Heart left ventricle (tissue), 16 donors: ENCODE results near the gene CELSR1. TPM values are rescaled to one million over a fixed set of nuclear protein-coding genes. Genes with fewer than 3 reads are reported as not detected.
A peak's percentile ranks its signal among the peaks of the same experiment; 100 is the strongest.

Experiments used
- ATAC-seq, 4 donors: fragments of 200-7000 bp; cut with Tn5 transposase; one replicate each; pipeline ENCODE4 v1.9.1; 2020 to 2022; ENCODE audit warnings: moderate library complexity in 4 of 4, mild to moderate bottlenecking in 3 of 4, moderate number of reproducible peaks in 1 of 4
- DNase-seq, 5 donors: peaks; one replicate each; pipeline ENCODE4 v3.0.0-alpha.2; 2020
- H3K27ac ChIP-seq, 12 donors: fragments of 200-600 bp; sonication (generic) in 4 of 12; one replicate each; pipeline versions ENCODE4 v1.5.0 to v1.8.0; 2016 to 2022; ENCODE audit warnings: mild to moderate bottlenecking in 2 of 12
- H3K27me3 ChIP-seq, 9 donors: fragments of 200-600 bp; sonication (generic) in 2 of 9; one replicate each; pipeline versions ENCODE4 v1.5.1 to v1.8.0; 2016 to 2022; ENCODE audit warnings: mild to moderate bottlenecking in 3 of 9
- H3K36me3 ChIP-seq, 9 donors: fragments of 200-600 bp; sonication (generic) in 2 of 9; one replicate each; pipeline versions ENCODE4 v1.5.0 to v1.8.0; 2018 to 2022; ENCODE audit warnings: mild to moderate bottlenecking in 2 of 9
- H3K4me1 ChIP-seq, 12 donors: fragments of 200-600 bp; sonication (generic) in 4 of 12; one replicate each; pipeline versions ENCODE4 v1.5.0 to v1.8.0; 2016 to 2022; ENCODE audit warnings: mild to moderate bottlenecking in 3 of 12
- H3K4me3 ChIP-seq, 12 donors: fragments of 200-600 bp; sonication (generic) in 4 of 12; one replicate each; pipeline versions ENCODE4 v1.5.0 to v1.8.0; 2017 to 2022; ENCODE audit warnings: mild to moderate bottlenecking in 9 of 12, moderate library complexity in 4 of 12
- H3K9me3 ChIP-seq, 12 donors: fragments of 200-600 bp; sonication (generic) in 4 of 12; one replicate each; pipeline versions ENCODE4 v1.5.0 to v1.8.0; 2016 to 2022; ENCODE audit warnings: mild to moderate bottlenecking in 1 of 12
- CTCF ChIP-seq, 12 donors: fragments of 200-600 bp; sonication (generic) in 4 of 12; IDR thresholded peaks; one replicate each; pipeline versions ENCODE4 v1.5.0 to v1.8.0; 2018 to 2022; ENCODE audit warnings: antibody characterized with exemption in 12 of 12, mild to moderate bottlenecking in 5 of 12
- POLR2A ChIP-seq, 2 donors: fragments of 450-650 bp; IDR thresholded peaks; one replicate each; pipeline ENCODE4 v1.6.1; 2017; ENCODE audit warnings: antibody characterized with exemption in 2 of 2, mild to moderate bottlenecking in 2 of 2, moderate library complexity in 2 of 2
- WGBS, 4 donors: extraction: QIAGEN DNeasy Blood & Tissue Kit in 2 of 4; methylation state at CpG; one replicate each; pipeline versions ENCODE4 v1.1.5 to v1.1.7; 2013 to 2018; 5-methylcytosine and 5-hydroxymethylcytosine counted together
- intact Hi-C, 10 donors: fragments of 100-400 bp; cut with DNase I; formaldehyde crosslinking; loops; one replicate each; pipeline versions ENCODE4 v1.11.1 to v1.14.2; 2022
- polyA plus RNA-seq, 2 donors: library from polyadenylated mRNA; stranded (reverse); fragments of 200-250 nt; gene quantifications; one replicate each; pipeline ENCODE4 v1.2.3, GENCODE V29; 2013
- total RNA-seq, 9 donors: library from RNA; depleted of rRNA in 2 of 9; stranded (reverse); fragments of >200 nt in 2 of 9; fragmentation: NEBNext Ultra II Directional in 3 of 9; extraction: Animal tissue kit (Norgen Biotek cat#: 25700) in 3 of 9; gene quantifications; one replicate each; pipeline versions ENCODE4 v1.1.0 to v1.2.4, GENCODE V29; 2016 to 2023
- donor health status: ischemic (EF 13 %, LVEDD 7.1; RV severe dilation, severe dysfunction).
- donor health status: healthy with polysubstance abuse.
- donor health status: DM: no; HTN: yes; CAD: no.
- donor health status: DM: no; HTN: no; CAD: no.
- donor health status: ischemic (EF 25% LVEDD 6.9; RV normal size, moderate dysfunction).
- donor health status: ischemic (EF 25% LVEDD 5.7; RV mildly dilated, moderate dysfunction).
- donor health status: healthy.
- donor health status: DM: yes; HTN: yes; CAD: no.
- donor health status: ischemic (EF 35%, LVEDD 5.7; RV mildly dilated, moderate dysfunction).
- donor health status: nonischemic (EF 11% LVEDD 7.7; RV severe dilation, severe dysfunction).
- donor health status: DM: yes; HTN: yes; CAD: no.
- donor health status: PGD.
- donor health status: ischemic (EF 29% LVEDD 5.4; RV normal size, mild dysfunction).
- donor health status: nonischemic (EF 23%, LVEDD 6.1; RV moderate dilation, normal function).

The CELSR1 gene
- total and polyA plus RNA-seq, 11 donors: 5.9 to 15.8 (median 11.9) TPM

DNA sequence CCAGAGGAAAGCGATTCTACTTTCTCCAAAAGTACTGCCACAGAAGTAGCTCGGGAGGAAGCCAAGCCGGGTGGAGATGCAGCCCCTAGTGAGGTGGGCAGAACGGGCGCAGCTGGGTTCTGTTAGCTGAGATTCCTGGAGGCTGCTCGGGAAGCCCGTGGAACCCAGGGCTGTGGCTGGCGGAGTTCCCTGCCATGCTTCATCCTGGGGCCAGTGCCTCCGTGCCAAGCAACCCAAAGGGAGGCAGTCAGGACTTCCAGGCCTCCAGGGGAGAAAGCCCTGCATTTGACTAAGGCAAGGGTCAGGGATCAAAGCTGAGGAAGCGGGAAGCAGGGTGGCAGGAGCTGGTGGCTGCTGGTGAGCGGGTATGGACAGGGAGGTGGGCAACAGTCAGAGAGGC, 208.6 kb downstream of the CELSR1 start:
- no peak for ATAC-seq
- TF ChIP-seq POLR2A (IDR thresholded peaks at IDR 0.05) (no peak), CTCF (IDR thresholded peaks at IDR 0.05) (no peak)
- Histone ChIP-seq H3K9me3 (no peaks in the 10 kb centered on the region), H3K4me1 (no peaks in the 10 kb centered on the region), H3K27me3 (no peaks in the 10 kb centered on the region), H3K36me3 (peaks cover 0 to 11% (median 0%) of the 10 kb centered on the region in 9 donors), H3K27ac (no peak overlapping the region), H3K4me3 (no peak overlapping the region)
- 96 to 100% (median 98%) methylated on average over 3 to 11 of the region's 11 CpGs for WGBS, 4 donors
- DNase-seq: peak in 1 of 5 donors; percentile 20
- intact Hi-C loops: no loop called here

GRCh38 chr22:46327691-46328465, 209.5 kb downstream of the CELSR1 start:
- Histone ChIP-seq H3K4me3 (no peak overlapping the region), H3K27ac (no peak overlapping the region), H3K4me1 (no peaks in the 10 kb centered on the region), H3K36me3 (peaks cover 0 to 11% (median 0%) of the 10 kb centered on the region in 9 donors), H3K9me3 (no peaks in the 10 kb centered on the region), H3K27me3 (no peaks in the 10 kb centered on the region)
- ATAC-seq (no peak), DNase-seq (peak in 1 of 5 donors; percentile 40)
- intact Hi-C loops: no loop called here
- 94 to 96% (median 95%) methylated on average over 13 of the region's 13 CpGs for WGBS, 4 donors
- TF ChIP-seq CTCF (IDR thresholded peaks at IDR 0.05) (no peak), POLR2A (IDR thresholded peaks at IDR 0.05) (no peak)

- 92 to 97% (median 93%) methylated on average over 20 to 23 of the region's 23 CpGs for WGBS, 4 donors
- no peak for TF ChIP-seq CTCF (IDR thresholded peaks at IDR 0.05)
- TF ChIP-seq POLR2A (IDR thresholded peaks at IDR 0.05): no peak
- no peaks in the 10 kb centered on the region for H3K9me3 ChIP-seq
- no peak overlapping the region for H3K27ac ChIP-seq
- no peaks in the 10 kb centered on the region for H3K27me3 ChIP-seq
- peaks cover 0 to 11% (median 0%) of the 10 kb centered on the region in 9 donors for H3K36me3 ChIP-seq
- H3K4me3 ChIP-seq: no peak overlapping the region
- peak in 1 of 5 donors; percentile 51 for DNase-seq
- no peaks in the 10 kb centered on the region for H3K4me1 ChIP-seq
- intact Hi-C loops: no loop called here
- ATAC-seq: no peak
These were observed 211.2 kb downstream of the CELSR1 start for GRCh38 chr22:46326066-46326680.

- 94 to 98% (median 97%) methylated on average over 19 of the region's 19 CpGs for WGBS, 4 donors
- ATAC-seq: no peak
These were observed 214.3 kb downstream of the CELSR1 start for GRCh38 chr22:46323162-46323561.

More at GRCh38 chr22:46323162-46323561, 214.3 kb downstream of the CELSR1 start:
- TF ChIP-seq POLR2A (IDR thresholded peaks at IDR 0.05): no peak
- TF ChIP-seq CTCF (IDR thresholded peaks at IDR 0.05): no peak
- no peaks in the 10 kb centered on the region for H3K27me3 ChIP-seq
- H3K27ac ChIP-seq: no peak overlapping the region
- H3K4me1 ChIP-seq: no peaks in the 10 kb centered on the region
- H3K4me3 ChIP-seq: no peak overlapping the region
- DNase-seq: peak in 1 of 5 donors; percentile 46
- peaks cover 0 to 2% (median 0%) of the 10 kb centered on the region in 9 donors for H3K36me3 ChIP-seq
- no peaks in the 10 kb centered on the region for H3K9me3 ChIP-seq
- intact Hi-C loops: no loop called here
